WTC11 (cell line): Measurements from ENCODE around the gene ARL6IP5. TPM values are rescaled to one million over a fixed set of nuclear protein-coding genes. Genes with fewer than 3 reads are reported as not detected.

ENCODE experiments used
- ATAC-seq: fragments of 200-7000 bp; cut with Tn5 transposase; 2 replicates; pipeline ENCODE4 v1.10.0; 2021; ENCODE audit warnings: mild to moderate bottlenecking, moderate library complexity
- CTCF ChIA-PET: fragments of 300-600 bp; sonication (Branson Sonifier 250); formaldehyde crosslinking; loops from one replicate; lab custom pipeline; 2021; ENCODE audit warnings: antibody characterized with exemption; lab: Charles Lee
- POLR2A ChIA-PET: fragments of 350-600 bp; sonication (Branson Sonifier 250); formaldehyde crosslinking; loops from one replicate; lab custom pipeline; 2021; ENCODE audit warnings: antibody characterized with exemption; lab: Charles Lee
- DNase-seq: peaks from one replicate; pipeline ENCODE4 v3.0.0; 2021; ENCODE audit warnings: low spot score
- H3K27ac Mint-ChIP-seq: 2 replicates; pipeline ENCODE4 v1.8.0; 2021; ENCODE audit warnings: mixed read lengths
- H3K27me3 Mint-ChIP-seq: 2 replicates; pipeline ENCODE4 v1.8.0; 2021; ENCODE audit warnings: low read depth, mild to moderate bottlenecking, moderate library complexity, mixed read lengths
- H3K36me3 Mint-ChIP-seq: 2 replicates; pipeline ENCODE4 v1.8.0; 2021; ENCODE audit warnings: mixed read lengths
- H3K4me1 Mint-ChIP-seq: 2 replicates; pipeline ENCODE4 v1.8.0; 2022; ENCODE audit warnings: mixed read lengths
- H3K4me3 Mint-ChIP-seq: 2 replicates; pipeline ENCODE4 v1.8.0; 2021; ENCODE audit warnings: mild to moderate bottlenecking, moderate library complexity, mixed read lengths
- H3K9me3 Mint-ChIP-seq: 2 replicates; pipeline ENCODE4 v1.8.0; 2021; ENCODE audit warnings: mixed read lengths
- CBFB ChIP-seq: sonication (generic); formaldehyde crosslinking; IDR thresholded peaks from 2 replicates; pipeline ENCODE4 v1.8.1; 2022; ENCODE audit warnings: mild to moderate bottlenecking, low read depth, missing genetic modification reagents
- FOXP1 ChIP-seq: sonication (generic); formaldehyde crosslinking; IDR thresholded peaks from 2 replicates; pipeline ENCODE4 v1.8.0; 2022; ENCODE audit warnings: missing genetic modification reagents, mild to moderate bottlenecking, moderate library complexity, borderline replicate concordance
- JUN ChIP-seq: sonication (generic); formaldehyde crosslinking; IDR thresholded peaks from 2 replicates; pipeline ENCODE4 v1.8.0; 2023; ENCODE audit warnings: mild to moderate bottlenecking, missing genetic modification reagents
- MYBL2 ChIP-seq: sonication (generic); formaldehyde crosslinking; IDR thresholded peaks from 2 replicates; pipeline ENCODE4 v1.8.1; 2023; ENCODE audit warnings: mild to moderate bottlenecking, moderate library complexity, missing genetic modification reagents
- PRRX2 ChIP-seq: fragments of 250-450 bp; sonication (Bioruptor Pico); IDR thresholded peaks from 2 replicates; pipeline ENCODE4 v1.8.0; 2021; ENCODE audit warnings: mild to moderate bottlenecking
- SOX15 ChIP-seq: fragments of 250-450 bp; sonication (Bioruptor Pico); IDR thresholded peaks from 2 replicates; pipeline ENCODE4 v1.9.0; 2021; ENCODE audit warnings: mild to moderate bottlenecking
- ZNF232 ChIP-seq: sonication (generic); formaldehyde crosslinking; IDR thresholded peaks from 2 replicates; pipeline ENCODE4 v1.8.0; 2022; ENCODE audit warnings: mild to moderate bottlenecking, missing genetic modification reagents
- ZNF263 ChIP-seq: sonication (generic); formaldehyde crosslinking; IDR thresholded peaks from 2 replicates; pipeline ENCODE4 v1.8.1; 2022; ENCODE audit warnings: low read depth, mild to moderate bottlenecking, moderate library complexity, missing genetic modification reagents
- total RNA-seq: library from RNA; stranded (reverse); gene quantifications from 3 replicates; pipeline ENCODE4 v1.2.3, GENCODE V29; 2021
- TF ChIP-seq, protein P1 (sequence below): fragments of 250-450 bp; sonication (Bioruptor Pico); IDR thresholded peaks from 2 replicates; pipeline ENCODE4 v1.9.0; 2021; ENCODE audit warnings: mild to moderate bottlenecking
- TF ChIP-seq, protein P2 (sequence below): fragments of 250-450 bp; sonication (Bioruptor Pico); IDR thresholded peaks from 2 replicates; pipeline ENCODE4 v1.9.0; 2021; ENCODE audit warnings: moderate library complexity, mild to moderate bottlenecking, inconsistent platforms, borderline replicate concordance
- TF ChIP-seq, protein P3 (sequence below): fragments of 250-450 bp; sonication (Bioruptor Pico); IDR thresholded peaks from 2 replicates; pipeline ENCODE4 v1.8.0; 2021; ENCODE audit warnings: mild to moderate bottlenecking
- TF ChIP-seq, protein P4 (sequence below): sonication (generic); formaldehyde crosslinking; IDR thresholded peaks from 2 replicates; pipeline ENCODE4 v1.8.0; 2022; ENCODE audit warnings: mild to moderate bottlenecking, missing genetic modification reagents
- TF ChIP-seq, protein P5 (sequence below): sonication (generic); formaldehyde crosslinking; IDR thresholded peaks from 2 replicates; pipeline ENCODE4 v1.8.1; 2022; ENCODE audit warnings: missing genetic modification reagents, borderline replicate concordance
- TF ChIP-seq, protein P6 (sequence below): sonication (generic); formaldehyde crosslinking; IDR thresholded peaks from 2 replicates; pipeline ENCODE4 v1.8.1; 2022; ENCODE audit warnings: low read depth, missing genetic modification reagents, borderline replicate concordance
- TF ChIP-seq, protein P7 (sequence below): sonication (generic); formaldehyde crosslinking; IDR thresholded peaks from 2 replicates; pipeline ENCODE4 v1.8.1; 2022; ENCODE audit warnings: mild to moderate bottlenecking, missing genetic modification reagents, moderate library complexity, borderline replicate concordance
- TF ChIP-seq, protein P8 (sequence below): fragments of 200-600 bp; IDR thresholded peaks from 2 replicates; pipeline ENCODE4 v1.8.0; 2022; ENCODE audit warnings: antibody characterized with exemption

ARL6IP5 gene
- total RNA-seq, 1 experiment from 2014 or later: 28.4 TPM

DNA sequence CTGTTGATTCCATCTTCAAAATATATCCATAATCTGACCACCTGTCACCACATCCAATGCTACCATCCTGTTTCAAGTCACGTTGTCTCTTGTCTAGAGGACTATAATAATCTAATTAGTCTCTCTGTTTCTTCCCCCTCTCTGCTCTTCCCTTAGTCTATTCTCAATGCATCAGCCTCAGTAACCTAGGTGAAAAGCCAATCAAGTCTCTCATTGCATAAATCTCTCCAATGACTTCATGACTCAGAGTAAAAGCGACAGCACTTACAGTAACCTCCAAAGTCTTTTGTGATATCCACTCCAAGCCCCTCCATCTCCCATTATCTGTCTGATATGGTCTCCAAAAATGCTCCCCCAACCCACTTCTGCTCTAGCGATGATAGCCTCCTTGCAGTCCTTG is 11.8 kb upstream of the ARL6IP5 start:
- Mint-ChIP-seq H3K9me3 (no peaks in the 10 kb centered on the region), H3K4me1 (0 out of 2 replicates have a peak, but pooled peaks cover 3% of the 10 kb centered on the region), H3K27ac (no peak overlapping the region), H3K36me3 (peaks cover 27% of the 10 kb centered on the region), H3K4me3 (no peak overlapping the region), H3K27me3 (no peaks in the 10 kb centered on the region)
- ChIA-PET POLR2A (no interaction called here), CTCF (no interaction called here)
- DNase-seq (no peak), ATAC-seq (no peak)
- TF ChIP-seq, protein P1, sequence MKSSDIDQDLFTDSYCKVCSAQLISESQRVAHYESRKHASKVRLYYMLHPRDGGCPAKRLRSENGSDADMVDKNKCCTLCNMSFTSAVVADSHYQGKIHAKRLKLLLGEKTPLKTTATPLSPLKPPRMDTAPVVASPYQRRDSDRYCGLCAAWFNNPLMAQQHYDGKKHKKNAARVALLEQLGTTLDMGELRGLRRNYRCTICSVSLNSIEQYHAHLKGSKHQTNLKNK (CRISPR knock-in tag): no peak
- TF ChIP-seq, protein P2, sequence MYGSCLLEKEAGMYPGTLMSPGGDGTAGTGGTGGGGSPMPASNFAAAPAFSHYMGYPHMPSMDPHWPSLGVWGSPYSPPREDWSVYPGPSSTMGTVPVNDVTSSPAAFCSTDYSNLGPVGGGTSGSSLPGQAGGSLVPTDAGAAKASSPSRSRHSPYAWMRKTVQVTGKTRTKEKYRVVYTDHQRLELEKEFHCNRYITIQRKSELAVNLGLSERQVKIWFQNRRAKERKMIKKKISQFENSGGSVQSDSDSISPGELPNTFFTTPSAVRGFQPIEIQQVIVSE (CRISPR knock-in tag): no peak
- no peak for TF ChIP-seq CBFB (CRISPR knock-in tag)
- TF ChIP-seq, protein P3, sequence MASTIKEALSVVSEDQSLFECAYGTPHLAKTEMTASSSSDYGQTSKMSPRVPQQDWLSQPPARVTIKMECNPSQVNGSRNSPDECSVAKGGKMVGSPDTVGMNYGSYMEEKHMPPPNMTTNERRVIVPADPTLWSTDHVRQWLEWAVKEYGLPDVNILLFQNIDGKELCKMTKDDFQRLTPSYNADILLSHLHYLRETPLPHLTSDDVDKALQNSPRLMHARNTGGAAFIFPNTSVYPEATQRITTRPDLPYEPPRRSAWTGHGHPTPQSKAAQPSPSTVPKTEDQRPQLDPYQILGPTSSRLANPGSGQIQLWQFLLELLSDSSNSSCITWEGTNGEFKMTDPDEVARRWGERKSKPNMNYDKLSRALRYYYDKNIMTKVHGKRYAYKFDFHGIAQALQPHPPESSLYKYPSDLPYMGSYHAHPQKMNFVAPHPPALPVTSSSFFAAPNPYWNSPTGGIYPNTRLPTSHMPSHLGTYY (CRISPR knock-in tag): no peak
- TF ChIP-seq, protein P4, sequence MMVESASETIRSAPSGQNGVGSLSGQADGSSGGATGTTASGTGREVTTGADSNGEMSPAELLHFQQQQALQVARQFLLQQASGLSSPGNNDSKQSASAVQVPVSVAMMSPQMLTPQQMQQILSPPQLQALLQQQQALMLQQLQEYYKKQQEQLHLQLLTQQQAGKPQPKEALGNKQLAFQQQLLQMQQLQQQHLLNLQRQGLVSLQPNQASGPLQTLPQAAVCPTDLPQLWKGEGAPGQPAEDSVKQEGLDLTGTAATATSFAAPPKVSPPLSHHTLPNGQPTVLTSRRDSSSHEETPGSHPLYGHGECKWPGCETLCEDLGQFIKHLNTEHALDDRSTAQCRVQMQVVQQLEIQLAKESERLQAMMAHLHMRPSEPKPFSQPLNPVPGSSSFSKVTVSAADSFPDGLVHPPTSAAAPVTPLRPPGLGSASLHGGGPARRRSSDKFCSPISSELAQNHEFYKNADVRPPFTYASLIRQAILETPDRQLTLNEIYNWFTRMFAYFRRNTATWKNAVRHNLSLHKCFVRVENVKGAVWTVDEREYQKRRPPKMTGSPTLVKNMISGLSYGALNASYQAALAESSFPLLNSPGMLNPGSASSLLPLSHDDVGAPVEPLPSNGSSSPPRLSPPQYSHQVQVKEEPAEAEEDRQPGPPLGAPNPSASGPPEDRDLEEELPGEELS (CRISPR knock-in tag): no peak
- TF ChIP-seq, protein P5, sequence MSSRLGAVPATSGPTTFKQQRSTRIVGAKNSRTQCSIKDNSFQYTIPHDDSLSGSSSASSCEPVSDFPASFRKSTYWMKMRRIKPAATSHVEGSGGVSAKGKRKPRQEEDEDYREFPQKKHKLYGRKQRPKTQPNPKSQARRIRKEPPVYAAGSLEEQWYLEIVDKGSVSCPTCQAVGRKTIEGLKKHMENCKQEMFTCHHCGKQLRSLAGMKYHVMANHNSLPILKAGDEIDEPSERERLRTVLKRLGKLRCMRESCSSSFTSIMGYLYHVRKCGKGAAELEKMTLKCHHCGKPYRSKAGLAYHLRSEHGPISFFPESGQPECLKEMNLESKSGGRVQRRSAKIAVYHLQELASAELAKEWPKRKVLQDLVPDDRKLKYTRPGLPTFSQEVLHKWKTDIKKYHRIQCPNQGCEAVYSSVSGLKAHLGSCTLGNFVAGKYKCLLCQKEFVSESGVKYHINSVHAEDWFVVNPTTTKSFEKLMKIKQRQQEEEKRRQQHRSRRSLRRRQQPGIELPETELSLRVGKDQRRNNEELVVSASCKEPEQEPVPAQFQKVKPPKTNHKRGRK (CRISPR knock-in tag): no peak
- TF ChIP-seq ZNF263 (CRISPR knock-in tag): no peak
- TF ChIP-seq, protein P6, sequence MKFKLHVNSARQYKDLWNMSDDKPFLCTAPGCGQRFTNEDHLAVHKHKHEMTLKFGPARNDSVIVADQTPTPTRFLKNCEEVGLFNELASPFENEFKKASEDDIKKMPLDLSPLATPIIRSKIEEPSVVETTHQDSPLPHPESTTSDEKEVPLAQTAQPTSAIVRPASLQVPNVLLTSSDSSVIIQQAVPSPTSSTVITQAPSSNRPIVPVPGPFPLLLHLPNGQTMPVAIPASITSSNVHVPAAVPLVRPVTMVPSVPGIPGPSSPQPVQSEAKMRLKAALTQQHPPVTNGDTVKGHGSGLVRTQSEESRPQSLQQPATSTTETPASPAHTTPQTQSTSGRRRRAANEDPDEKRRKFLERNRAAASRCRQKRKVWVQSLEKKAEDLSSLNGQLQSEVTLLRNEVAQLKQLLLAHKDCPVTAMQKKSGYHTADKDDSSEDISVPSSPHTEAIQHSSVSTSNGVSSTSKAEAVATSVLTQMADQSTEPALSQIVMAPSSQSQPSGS (CRISPR knock-in tag): no peak
- no peak for TF ChIP-seq SOX15 (CRISPR knock-in tag)
- no peak for TF ChIP-seq ZNF232 (CRISPR knock-in tag)
- TF ChIP-seq FOXP1: no peak
- TF ChIP-seq MYBL2 (CRISPR knock-in tag): no peak
- TF ChIP-seq, protein P7, sequence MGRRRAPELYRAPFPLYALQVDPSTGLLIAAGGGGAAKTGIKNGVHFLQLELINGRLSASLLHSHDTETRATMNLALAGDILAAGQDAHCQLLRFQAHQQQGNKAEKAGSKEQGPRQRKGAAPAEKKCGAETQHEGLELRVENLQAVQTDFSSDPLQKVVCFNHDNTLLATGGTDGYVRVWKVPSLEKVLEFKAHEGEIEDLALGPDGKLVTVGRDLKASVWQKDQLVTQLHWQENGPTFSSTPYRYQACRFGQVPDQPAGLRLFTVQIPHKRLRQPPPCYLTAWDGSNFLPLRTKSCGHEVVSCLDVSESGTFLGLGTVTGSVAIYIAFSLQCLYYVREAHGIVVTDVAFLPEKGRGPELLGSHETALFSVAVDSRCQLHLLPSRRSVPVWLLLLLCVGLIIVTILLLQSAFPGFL (CRISPR knock-in tag): no peak
- TF ChIP-seq JUN: no peak
- TF ChIP-seq PRRX2: no peak
- TF ChIP-seq, protein P8, sequence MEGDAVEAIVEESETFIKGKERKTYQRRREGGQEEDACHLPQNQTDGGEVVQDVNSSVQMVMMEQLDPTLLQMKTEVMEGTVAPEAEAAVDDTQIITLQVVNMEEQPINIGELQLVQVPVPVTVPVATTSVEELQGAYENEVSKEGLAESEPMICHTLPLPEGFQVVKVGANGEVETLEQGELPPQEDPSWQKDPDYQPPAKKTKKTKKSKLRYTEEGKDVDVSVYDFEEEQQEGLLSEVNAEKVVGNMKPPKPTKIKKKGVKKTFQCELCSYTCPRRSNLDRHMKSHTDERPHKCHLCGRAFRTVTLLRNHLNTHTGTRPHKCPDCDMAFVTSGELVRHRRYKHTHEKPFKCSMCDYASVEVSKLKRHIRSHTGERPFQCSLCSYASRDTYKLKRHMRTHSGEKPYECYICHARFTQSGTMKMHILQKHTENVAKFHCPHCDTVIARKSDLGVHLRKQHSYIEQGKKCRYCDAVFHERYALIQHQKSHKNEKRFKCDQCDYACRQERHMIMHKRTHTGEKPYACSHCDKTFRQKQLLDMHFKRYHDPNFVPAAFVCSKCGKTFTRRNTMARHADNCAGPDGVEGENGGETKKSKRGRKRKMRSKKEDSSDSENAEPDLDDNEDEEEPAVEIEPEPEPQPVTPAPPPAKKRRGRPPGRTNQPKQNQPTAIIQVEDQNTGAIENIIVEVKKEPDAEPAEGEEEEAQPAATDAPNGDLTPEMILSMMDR: no peak
